Stimulated activated naive CD8-positive, alpha-beta T cell treated with anti-CD3 and anti-CD28 coated beads, Interleukin-15, Interleukin-2, amounts not matched to agents 100 U/mL and 50 U/mL, for 24 hours (primary cell): ENCODE measurements around the gene ZCCHC8.
"Not testable (repeated sequence)": the region's sequence is repeated elsewhere in the genome, so short reads cannot be mapped to it uniquely, and the experiment has no call there.

Experiments used
- ATAC-seq: fragments of 150-1000 bp; cut with Tn5 transposase; one replicate; pipeline ENCODE4 v1.10.0; 2021
- DNase-seq: peaks from one replicate; pipeline ENCODE4 v3.0.0; 2021

The ZCCHC8 gene

DNA sequence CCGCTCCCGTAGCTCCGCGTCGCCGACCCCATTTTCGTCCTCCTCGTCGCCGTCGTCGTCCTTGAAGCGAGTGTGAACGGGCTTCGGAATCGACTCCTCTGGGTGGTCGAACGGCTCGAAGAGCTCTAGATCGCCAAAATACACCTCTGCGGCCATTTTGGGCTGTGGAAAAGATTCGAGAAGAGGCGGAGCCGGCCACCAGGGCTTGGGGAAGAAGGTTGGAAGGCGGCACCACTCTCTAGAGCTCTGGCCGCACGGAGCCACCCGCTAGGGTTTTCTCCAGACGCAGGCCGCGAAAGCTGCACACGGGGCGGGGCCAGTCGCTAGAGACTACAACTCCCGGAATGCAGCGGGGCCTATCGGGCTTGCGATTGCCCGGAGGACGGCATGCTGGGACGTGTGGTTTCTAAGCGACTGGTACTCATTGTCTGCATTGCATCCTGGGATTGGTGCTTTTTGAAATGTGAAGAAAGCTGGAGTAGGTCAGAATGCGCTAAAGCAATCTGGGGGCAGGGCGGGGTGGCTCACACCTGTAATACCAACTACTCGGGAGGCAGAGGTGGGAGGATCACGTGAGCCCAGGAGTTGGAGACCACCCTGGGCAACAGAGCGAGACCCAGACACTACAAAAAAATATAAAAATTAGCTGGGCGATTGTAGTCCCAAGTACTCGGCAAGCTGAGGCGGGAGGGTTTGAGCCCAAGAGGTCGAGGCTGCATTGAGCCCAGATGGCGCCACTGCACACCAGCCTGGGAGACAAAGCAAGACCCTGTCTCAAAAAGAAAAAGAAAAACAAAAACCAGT is at the start of gene ZCCHC8:
TSS of gene ZCCHC8 (minus strand) at position 248 of the 804 bp plus-strand sequence. CDS start at position 156, 92 bp downstream.
- DNase-seq, result peak; percentile 97
- peak; percentile 99 for ATAC-seq

GRCh38 chr12:122547330-122547729 is 46.6 kb upstream of the ZCCHC8 start:
- DNase-seq, result no peak
- no peak for ATAC-seq

- ATAC-seq (no peak), DNase-seq (no peak)
These were observed 45.1 kb upstream of the ZCCHC8 start for GRCh38 chr12:122545855-122546254.

DNA sequence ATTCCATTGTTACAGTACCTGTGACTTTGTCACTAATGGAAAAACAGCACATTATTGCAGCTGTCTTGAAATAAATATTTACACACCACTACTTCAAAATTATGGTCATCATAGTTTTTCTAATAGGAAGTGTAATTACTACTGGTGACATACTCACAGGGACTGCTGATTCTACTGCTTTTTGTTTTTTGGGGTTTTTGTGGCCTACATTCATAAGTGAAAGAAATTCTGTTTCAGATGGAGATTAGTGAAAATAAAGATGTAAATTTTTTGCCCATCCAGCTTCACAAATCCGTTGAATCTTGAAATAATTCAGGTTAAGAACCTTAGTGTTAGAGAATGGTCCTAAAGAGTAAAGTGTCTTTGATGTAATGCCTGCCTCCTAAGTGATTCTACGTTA is 43.8 kb upstream of the ZCCHC8 start:
- DNase-seq (no peak), ATAC-seq (no peak)

DNA sequence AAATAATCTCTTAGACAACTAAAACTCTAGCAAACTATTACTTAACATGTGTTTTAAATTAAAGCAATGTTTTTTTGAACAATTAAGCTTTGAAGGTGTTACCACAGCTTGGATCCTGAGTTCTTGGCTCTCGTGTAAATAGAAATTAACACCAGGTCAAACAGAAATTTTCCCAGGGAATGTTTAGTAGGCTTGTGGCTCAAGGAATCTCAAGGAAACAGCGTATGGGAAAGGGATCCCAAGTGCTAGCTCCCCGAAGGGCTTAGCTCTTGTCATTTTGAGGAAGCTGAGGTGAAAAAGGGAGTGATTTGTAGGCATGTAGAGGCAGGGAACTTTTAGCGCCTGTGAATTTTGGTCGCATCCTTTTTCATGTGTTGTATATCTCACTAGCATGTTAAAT is 37.8 kb upstream of the ZCCHC8 start:
- no peak for ATAC-seq

GRCh38 chr12:122537021-122537420 is 36.3 kb upstream of the ZCCHC8 start:
- no peak for ATAC-seq
- no peak for DNase-seq

More for the DNA sequence above, 37.8 kb upstream of the ZCCHC8 start:
- no peak for DNase-seq

GRCh38 chr12:122533856-122534255 is 33.1 kb upstream of the ZCCHC8 start:
- ATAC-seq, result no peak
- DNase-seq, result no peak

GRCh38 chr12:122528992-122529391 is 28.3 kb upstream of the ZCCHC8 start:
- no peak for ATAC-seq

DNA sequence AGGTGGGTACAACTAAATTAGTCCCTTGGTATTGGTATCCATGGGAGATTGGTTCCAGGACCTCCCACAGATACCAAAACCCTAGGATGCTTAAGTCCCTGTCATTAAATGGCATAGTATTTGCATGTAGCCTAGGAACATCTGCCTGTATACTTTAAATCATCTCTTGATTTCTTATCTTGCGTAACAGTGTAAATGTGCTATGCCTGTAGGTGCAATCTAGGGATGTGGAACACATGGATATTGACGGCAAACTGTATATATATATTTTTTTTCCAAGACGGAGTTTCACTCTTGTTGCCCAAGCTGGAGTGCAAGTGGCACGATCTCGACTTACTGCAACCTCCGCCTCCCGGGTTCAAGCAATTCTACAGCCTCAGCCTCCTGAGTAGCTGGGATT is 27.9 kb upstream of the ZCCHC8 start:
- ATAC-seq, result no peak

More at GRCh38 chr12:122528992-122529391, 28.3 kb upstream of the ZCCHC8 start:
- no peak for DNase-seq

GRCh38 chr12:122527478-122527944 is 26.8 kb upstream of the ZCCHC8 start:
- no peak for ATAC-seq

More for the DNA sequence above, 27.9 kb upstream of the ZCCHC8 start:
- DNase-seq, result no peak

DNA sequence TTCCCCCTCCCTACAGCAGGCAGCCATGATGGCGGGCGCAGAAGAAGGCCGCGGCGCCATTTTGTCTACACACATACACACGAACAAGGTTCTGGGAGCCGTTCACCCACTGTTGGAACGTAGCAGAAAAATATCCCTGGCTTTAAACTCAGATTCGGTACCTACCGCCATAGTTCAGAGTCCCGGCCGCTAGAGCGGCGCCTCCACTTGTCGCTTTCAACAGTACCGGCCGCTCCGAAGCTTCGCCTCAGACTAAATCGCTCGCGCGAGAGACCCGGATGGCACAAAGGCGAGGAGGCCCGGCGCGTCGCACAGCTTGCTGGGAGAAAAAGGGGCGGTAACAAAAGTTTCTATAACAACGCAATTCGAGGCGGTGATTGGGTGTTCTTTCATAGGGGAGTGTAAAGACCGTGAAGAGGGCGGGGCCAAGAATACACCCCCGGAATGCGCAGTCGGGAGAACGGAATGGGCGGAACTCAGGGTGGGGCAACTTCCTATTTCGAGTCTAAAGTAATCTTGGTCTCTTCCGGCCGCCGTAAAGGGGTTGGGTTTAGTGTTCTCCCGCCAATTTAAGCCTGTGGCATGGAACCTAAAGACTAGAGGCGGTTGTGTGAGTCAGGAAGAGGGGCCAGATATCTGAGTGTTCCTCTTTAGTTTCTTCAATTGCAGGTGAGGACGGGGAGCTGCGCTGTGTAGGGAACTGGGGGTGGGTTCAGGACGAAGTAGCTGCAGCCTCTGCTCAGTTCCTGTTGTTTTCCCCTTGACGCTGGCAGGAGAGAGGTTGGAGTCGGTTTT is 26.1 kb upstream of the ZCCHC8 start, which contains the start of the genes KNTC1 and RSRC2:
TSS of gene KNTC1 (plus strand) at position 567 of the 795 bp plus-strand sequence. CDS start 2,815 bp downstream, outside the sequence.
TSS of gene RSRC2 (minus strand) at position 254 of the 795 bp plus-strand sequence. CDS start at position 171, 83 bp downstream.
- peak; percentile 95 for ATAC-seq
- peak; percentile 96 for DNase-seq

More at GRCh38 chr12:122527478-122527944, 26.8 kb upstream of the ZCCHC8 start:
- peak; percentile 33 for DNase-seq

DNA sequence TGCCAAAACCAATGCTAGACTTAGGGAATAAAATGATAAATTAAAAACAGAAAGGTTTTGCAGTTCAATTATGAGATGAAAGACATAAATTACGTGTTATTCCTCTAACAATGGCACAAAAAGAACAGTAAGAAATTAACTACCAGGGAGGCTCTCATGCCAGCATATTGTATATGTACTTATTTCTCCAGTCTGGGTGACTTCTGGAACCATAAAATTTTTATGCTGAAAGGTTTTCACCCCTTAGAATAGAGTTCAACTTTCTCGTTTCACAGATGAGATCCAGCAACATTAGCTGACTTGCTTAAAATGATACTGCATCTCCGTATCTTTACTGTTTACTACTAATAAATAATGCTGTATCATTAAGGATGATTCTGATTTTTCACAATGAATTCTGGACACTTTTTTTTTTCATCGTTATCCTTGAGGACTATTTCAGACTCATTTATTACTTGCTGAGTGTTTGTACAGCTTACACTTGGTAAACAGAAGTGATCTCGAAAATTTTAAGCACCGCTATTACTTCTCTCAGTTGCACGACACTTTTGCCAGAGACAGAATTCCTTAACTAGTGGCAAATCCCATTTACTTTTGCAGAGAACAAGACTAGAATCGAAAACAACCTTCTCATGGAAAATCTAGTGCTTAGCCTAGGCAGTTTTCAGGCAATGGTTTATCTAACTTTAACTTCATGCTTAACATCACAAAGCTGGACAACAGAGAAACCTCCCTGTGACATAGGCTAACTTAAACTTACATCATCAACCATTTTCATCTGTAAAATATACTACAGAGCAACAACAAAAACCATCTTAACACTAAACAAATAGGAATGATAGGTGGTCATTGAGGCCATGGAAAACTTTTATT is 23.4 kb upstream of the ZCCHC8 start:
- ATAC-seq (no peak), DNase-seq (no peak)

DNA sequence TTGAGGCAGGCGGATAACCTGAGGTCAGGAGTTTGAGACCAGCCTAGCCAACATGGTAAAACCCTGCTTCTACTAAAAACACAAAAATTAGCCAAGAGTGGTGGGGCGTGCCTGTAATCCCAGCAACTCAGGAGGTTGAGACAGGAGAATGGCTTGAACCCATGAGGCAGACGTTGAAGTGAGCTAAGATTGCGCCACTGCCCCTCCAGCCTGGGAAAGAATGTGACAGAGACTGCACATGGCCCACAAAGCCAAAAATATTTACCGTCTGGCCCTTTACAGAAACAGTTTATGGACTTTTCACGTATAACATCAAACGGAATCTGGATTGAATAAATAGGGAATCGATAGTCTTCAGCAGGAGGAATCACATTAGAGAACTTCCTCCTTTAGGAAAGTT is 22.5 kb upstream of the ZCCHC8 start:
- no peak for DNase-seq

DNA sequence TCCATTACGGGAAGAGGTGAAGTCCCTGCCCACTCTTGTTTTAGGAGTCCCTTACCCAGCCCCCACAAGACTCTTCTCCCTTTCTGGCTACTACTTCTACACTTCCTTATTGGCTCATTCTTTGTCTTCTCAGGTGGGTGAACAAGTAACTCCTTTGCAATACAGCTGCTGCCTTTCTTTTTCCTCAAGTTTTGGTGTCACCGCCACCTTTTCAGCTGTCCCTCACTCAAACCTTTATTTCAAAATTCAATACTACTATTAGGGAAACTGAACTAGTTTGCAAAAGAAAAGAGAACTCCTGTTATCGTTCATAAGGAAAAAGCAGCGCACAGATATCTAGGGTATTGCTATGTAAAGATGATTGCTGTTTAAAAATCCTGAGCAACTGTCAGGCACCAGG is 19.9 kb upstream of the ZCCHC8 start:
- no peak for DNase-seq
- ATAC-seq, result no peak

More for the DNA sequence above, 22.5 kb upstream of the ZCCHC8 start:
- ATAC-seq, result no peak

GRCh38 chr12:122519418-122519817 is 18.7 kb upstream of the ZCCHC8 start:
- DNase-seq, result no peak
- ATAC-seq, result no peak

- DNase-seq (no peak), ATAC-seq (no peak)
These were observed 18.2 kb upstream of the ZCCHC8 start for GRCh38 chr12:122518908-122519307.

- DNase-seq, result no peak
- peak; percentile 40 for ATAC-seq
These were observed 17.1 kb upstream of the ZCCHC8 start for GRCh38 chr12:122517877-122518276.

DNA sequence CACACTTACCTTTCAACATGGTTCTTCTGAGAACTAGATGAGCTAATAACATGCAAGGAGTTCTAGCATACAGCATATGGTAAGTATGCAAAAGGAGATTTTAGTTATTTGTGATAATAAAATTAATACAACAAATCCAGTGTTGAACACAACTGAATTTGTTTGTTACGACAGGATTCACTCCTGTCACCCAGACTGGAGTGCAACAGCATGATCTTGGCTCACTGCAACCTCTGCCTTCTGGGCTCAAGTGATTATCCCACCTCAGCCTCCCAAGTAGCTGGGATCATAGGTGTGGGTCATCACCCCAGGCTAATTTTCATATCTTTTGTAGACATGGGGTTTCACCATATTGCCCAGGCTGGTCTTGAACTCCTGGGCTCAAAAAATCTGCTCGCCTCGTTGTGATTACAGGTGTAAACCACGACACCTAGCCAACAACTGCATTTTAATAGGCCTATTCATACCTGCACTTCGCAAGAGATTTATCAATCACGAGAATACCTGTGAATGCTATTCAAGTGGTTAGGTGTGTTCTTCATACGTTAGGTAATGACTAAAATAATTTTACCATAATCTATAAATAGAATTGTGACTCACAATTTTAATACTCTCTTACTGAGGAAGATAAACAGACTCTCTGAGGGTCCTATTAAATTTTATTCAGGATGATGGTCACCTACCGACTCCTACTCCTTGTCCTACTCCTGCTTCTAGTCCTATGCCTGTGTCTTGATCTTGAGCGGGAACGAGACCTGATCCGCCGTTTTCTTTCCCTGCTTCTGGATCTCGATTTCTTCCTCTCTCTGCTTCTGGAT is 16.0 kb upstream of the ZCCHC8 start:
- ATAC-seq, result no peak
- DNase-seq, result no peak

DNA sequence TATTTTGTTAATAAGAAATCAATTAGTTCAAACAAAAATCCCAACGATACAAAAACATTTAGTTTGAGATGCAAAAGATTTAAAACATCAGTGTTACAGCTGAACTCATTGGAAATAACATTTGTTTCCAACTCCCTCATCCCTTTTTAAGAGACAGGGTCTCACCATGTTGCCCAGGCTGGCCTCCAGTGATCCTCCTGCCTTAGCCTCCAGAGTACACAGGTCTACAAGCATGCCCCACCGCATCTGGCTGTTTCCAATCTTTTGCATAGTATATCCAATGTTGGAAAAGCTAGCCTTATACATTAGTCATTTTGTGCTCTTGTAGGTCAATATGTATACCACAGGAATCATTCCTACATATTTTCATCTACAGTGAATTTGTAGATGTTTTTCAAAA is 14.5 kb upstream of the ZCCHC8 start:
- ATAC-seq, result no peak
- no peak for DNase-seq

DNA sequence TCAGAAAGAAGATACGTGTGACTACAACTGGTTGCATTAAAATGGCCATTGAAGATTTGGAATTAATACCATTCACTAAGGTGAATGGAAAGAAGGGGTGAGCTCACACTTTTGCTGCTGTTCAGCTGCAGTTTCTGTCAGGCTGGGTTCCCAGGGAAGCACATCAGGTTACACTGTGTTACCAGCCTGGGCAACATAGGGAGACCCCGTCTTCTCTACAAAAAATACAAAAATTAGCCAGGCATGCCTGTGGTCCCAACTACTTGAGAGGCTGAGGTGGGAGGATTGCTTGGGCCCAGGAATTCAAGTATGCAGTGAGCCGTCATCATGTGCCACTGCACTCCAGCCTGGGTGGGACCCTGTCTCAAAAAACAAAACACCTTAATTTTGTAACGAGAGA is 12.9 kb upstream of the ZCCHC8 start:
- ATAC-seq, result no peak

DNA sequence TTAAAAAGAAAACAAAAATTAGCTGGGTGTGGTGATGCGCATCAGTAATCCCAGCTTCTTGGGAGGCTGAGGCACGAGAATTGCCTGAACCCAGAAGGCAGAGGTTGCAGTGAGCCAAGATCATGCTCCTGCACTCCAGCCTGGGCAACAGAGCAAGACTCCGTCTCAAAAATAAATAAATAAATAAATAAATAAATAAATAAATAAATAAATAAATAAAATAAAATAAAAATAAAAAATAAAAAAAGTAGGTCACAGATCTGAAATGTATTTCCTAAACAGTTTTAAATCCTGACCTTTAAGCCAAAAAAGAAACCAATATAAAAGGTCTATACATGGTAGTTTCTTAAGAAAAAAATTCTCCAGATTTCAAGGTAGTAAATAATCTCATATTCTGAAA is 12.3 kb upstream of the ZCCHC8 start:
- not testable (repeated sequence) for ATAC-seq

More for the DNA sequence above, 12.9 kb upstream of the ZCCHC8 start:
- no peak for DNase-seq

More for the DNA sequence above, 12.3 kb upstream of the ZCCHC8 start:
- not testable (repeated sequence) for DNase-seq
